ENCODE measurements around the gene TMEM126A.

Gene TMEM126A

GRCh38 chr11:85620256-85620655 lies 27.5 kb upstream of the TMEM126A start:
- no peak for TF ChIP-seq CTCF (IDR thresholded peaks at IDR 0.05; ENCODE audit: borderline replicate concordance, insufficient read depth, low read depth, low read length)
- H3K4me3 ChIP-seq (ENCODE audit: low read depth, low read length), result no peak overlapping the region

GRCh38 chr11:85626496-85626895 lies 21.3 kb upstream of the TMEM126A start:
- no peak overlapping the region for H3K4me3 ChIP-seq (ENCODE audit: low read depth, low read length)
- TF ChIP-seq CTCF (IDR thresholded peaks at IDR 0.05; ENCODE audit: borderline replicate concordance, insufficient read depth, low read depth, low read length), result no peak

GRCh38 chr11:85627332-85627997 lies 20.3 kb upstream of the TMEM126A start, which contains the start of gene DLG2:
TSS of gene DLG2 (minus strand) at chr11:85627344.
- TF ChIP-seq CTCF (IDR thresholded peaks at IDR 0.05; ENCODE audit: borderline replicate concordance, insufficient read depth, low read depth, low read length), result no peak
- H3K4me3 ChIP-seq (ENCODE audit: low read depth, low read length), result peak within 1 kb of the TSS; percentile 58

GRCh38 chr11:85627998-85628770 lies 19.6 kb upstream of the TMEM126A start, which contains the start of gene TMEM126B:
TSS of gene TMEM126B (plus strand) at chr11:85628593. CDS start at chr11:85628608, 15 bp downstream.
- peak within 1 kb of the TSS; percentile 69 for H3K4me3 ChIP-seq (ENCODE audit: low read depth, low read length)
- no peak for TF ChIP-seq CTCF (IDR thresholded peaks at IDR 0.05; ENCODE audit: borderline replicate concordance, insufficient read depth, low read depth, low read length)

- no peak for TF ChIP-seq CTCF (IDR thresholded peaks at IDR 0.05; ENCODE audit: borderline replicate concordance, insufficient read depth, low read depth, low read length)
- H3K4me3 ChIP-seq (ENCODE audit: low read depth, low read length), result peak overlapping the region; percentile 69
These were observed 18.9 kb upstream of the TMEM126A start for GRCh38 chr11:85628771-85629341.

- TF ChIP-seq CTCF (IDR thresholded peaks at IDR 0.05; ENCODE audit: borderline replicate concordance, insufficient read depth, low read depth, low read length), result no peak
- no peak overlapping the region for H3K4me3 ChIP-seq (ENCODE audit: low read depth, low read length)
These were observed 13.0 kb upstream of the TMEM126A start for GRCh38 chr11:85634747-85635146.

Data from GM12875 (cell line).